ENCODE measurements around the gene FCRL3. TPM values are rescaled to one million over a fixed set of nuclear protein-coding genes. Genes with fewer than 3 reads are reported as not detected.

The FCRL3 gene
- total RNA-seq, 4 donors from 2014 or later: 0.63 TPM; not detected in 3

- Histone ChIP-seq H3K27me3 (no peaks in the 10 kb centered on the region), H3K4me1 (no peaks in the 10 kb centered on the region), H3K9me3 (no peaks in the 10 kb centered on the region), H3K4me3 (no peak overlapping the region), H3K27ac (no peak overlapping the region), H3K36me3 (no peaks in the 10 kb centered on the region)
- 27 to 28% methylated on average over 2 of the region's 2 CpGs for WGBS, 2 donors
- TF ChIP-seq POLR2A (IDR thresholded peaks at IDR 0.05) (no peak), EP300 (IDR thresholded peaks at IDR 0.05) (no peak), CTCF (IDR thresholded peaks at IDR 0.05) (no peak)
- no peak for DNase-seq (ENCODE audit: low spot score in 2 of 2)
Measured at GRCh38 chr1:157641177-157641576, 59.4 kb downstream of the FCRL3 start.

GRCh38 chr1:157639800-157640199 lies 60.8 kb downstream of the FCRL3 start:
- DNase-seq (ENCODE audit: low spot score in 2 of 2): no peak
- H3K4me1 ChIP-seq: no peaks in the 10 kb centered on the region
- no peaks in the 10 kb centered on the region for H3K9me3 ChIP-seq
- 48 to 52% methylated on average over 4 of the region's 4 CpGs for WGBS, 2 donors
- no peak overlapping the region for H3K4me3 ChIP-seq
- no peaks in the 10 kb centered on the region for H3K36me3 ChIP-seq
- H3K27ac ChIP-seq: no peak overlapping the region
- TF ChIP-seq POLR2A (IDR thresholded peaks at IDR 0.05) (no peak), CTCF (IDR thresholded peaks at IDR 0.05) (no peak), EP300 (IDR thresholded peaks at IDR 0.05) (no peak)
- no peaks in the 10 kb centered on the region for H3K27me3 ChIP-seq

GRCh38 chr1:157628773-157629172 lies 71.8 kb downstream of the FCRL3 start:
- TF ChIP-seq POLR2A (IDR thresholded peaks at IDR 0.05): no peak
- TF ChIP-seq EP300 (IDR thresholded peaks at IDR 0.05): no peak
- TF ChIP-seq CTCF (IDR thresholded peaks at IDR 0.05): no peak
- H3K4me1 ChIP-seq: no peaks in the 10 kb centered on the region
- no peak overlapping the region for H3K27ac ChIP-seq
- H3K27me3 ChIP-seq: no peaks in the 10 kb centered on the region
- 72 to 84% methylated on average over 1 of the region's 1 CpG for WGBS, 2 donors
- no peaks in the 10 kb centered on the region for H3K36me3 ChIP-seq
- no peak overlapping the region for H3K4me3 ChIP-seq
- no peak for DNase-seq (ENCODE audit: low spot score in 2 of 2)
- H3K9me3 ChIP-seq: peaks cover 0 to 3% (median 0%) of the 10 kb centered on the region in 4 donors

Other genes with a start within 250 kb of the FCRL3 start
- under 1 TPM in 2 of 4 donors, not detected in 2; 0.21 to 0.30 TPM for gene FCRL5, start 148.3 kb downstream of the FCRL3 start, total RNA-seq
- not detected for gene FCRL4, start 102.7 kb downstream of the FCRL3 start, total RNA-seq
- gene FCRL2, start 76.4 kb upstream of the FCRL3 start, total RNA-seq: under 1 TPM in 1 of 4 donors, not detected in 3; 0.21 TPM
- not detected for gene FCRL1, start 119.4 kb upstream of the FCRL3 start, total RNA-seq
- gene CD5L, start 141.0 kb upstream of the FCRL3 start, total RNA-seq: not detected